AG10803 (cell line): ENCODE results near the gene SFTPA1.
"Not testable (repeated sequence)": the region's sequence is repeated elsewhere in the genome, so short reads cannot be mapped to it uniquely, and the experiment has no call there.

Experiments
- DNase-seq: peaks from one replicate; pipeline ENCODE4 v3.0.0; 2010; ENCODE audit warnings: low read depth
- H3K4me3 ChIP-seq: 2 replicates; pipeline ENCODE4 v1.5.1; 2011; ENCODE audit warnings: mild to moderate bottlenecking, low read length, control low read depth
- TF ChIP-seq, protein P1 (sequence below): conservative IDR thresholded peaks from 2 replicates; pipeline ENCODE4 v1.5.1; 2011; ENCODE audit warnings: mild to moderate bottlenecking, low read length, control low read depth, inconsistent platforms

SFTPA1 gene

GRCh38 chr10:79615577-79615976 is 4.8 kb downstream of the SFTPA1 start:
- no peak for DNase-seq
- no peak overlapping the region for H3K4me3 ChIP-seq
- TF ChIP-seq, protein P1, sequence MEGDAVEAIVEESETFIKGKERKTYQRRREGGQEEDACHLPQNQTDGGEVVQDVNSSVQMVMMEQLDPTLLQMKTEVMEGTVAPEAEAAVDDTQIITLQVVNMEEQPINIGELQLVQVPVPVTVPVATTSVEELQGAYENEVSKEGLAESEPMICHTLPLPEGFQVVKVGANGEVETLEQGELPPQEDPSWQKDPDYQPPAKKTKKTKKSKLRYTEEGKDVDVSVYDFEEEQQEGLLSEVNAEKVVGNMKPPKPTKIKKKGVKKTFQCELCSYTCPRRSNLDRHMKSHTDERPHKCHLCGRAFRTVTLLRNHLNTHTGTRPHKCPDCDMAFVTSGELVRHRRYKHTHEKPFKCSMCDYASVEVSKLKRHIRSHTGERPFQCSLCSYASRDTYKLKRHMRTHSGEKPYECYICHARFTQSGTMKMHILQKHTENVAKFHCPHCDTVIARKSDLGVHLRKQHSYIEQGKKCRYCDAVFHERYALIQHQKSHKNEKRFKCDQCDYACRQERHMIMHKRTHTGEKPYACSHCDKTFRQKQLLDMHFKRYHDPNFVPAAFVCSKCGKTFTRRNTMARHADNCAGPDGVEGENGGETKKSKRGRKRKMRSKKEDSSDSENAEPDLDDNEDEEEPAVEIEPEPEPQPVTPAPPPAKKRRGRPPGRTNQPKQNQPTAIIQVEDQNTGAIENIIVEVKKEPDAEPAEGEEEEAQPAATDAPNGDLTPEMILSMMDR: no peak

DNA sequence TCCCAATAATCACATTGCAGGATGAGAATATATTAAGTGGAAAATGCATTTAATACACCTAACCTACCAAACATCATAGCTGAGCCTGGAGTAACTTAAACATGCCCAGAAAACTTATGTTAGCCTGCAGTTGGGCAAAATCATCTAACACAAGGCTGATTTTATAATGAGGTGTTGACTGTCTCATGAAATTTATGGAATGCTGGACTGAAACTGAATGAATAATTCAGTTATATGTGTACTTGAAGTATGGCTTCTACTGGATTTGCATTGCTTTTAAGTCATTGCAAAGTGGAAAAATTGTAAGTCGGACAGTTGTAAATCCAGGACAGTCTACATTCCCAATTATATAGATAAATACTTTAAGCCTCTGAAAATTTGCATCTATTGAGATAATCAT is 5.4 kb downstream of the SFTPA1 start:
- no peak for DNase-seq
- no peak overlapping the region for H3K4me3 ChIP-seq
- TF ChIP-seq, protein P1: no peak

GRCh38 chr10:79623663-79624062 is 12.9 kb downstream of the SFTPA1 start:
- not testable (repeated sequence) for DNase-seq, H3K4me3 ChIP-seq

- TF ChIP-seq, protein P1: no peak
- no peak for DNase-seq
- H3K4me3 ChIP-seq: no peak overlapping the region
Measured at GRCh38 chr10:79627075-79627474, 16.3 kb downstream of the SFTPA1 start.

- DNase-seq: no peak
- H3K4me3 ChIP-seq: no peak overlapping the region
- TF ChIP-seq, protein P1: no peak
Measured at GRCh38 chr10:79628083-79628482, 17.3 kb downstream of the SFTPA1 start.

- no peak for DNase-seq
- TF ChIP-seq, protein P1: no peak
- H3K4me3 ChIP-seq: no peak overlapping the region
Measured at GRCh38 chr10:79628988-79629954, 18.5 kb downstream of the SFTPA1 start.

- no peak overlapping the region for H3K4me3 ChIP-seq
- TF ChIP-seq, protein P1: no peak
- DNase-seq: no peak
Measured at GRCh38 chr10:79629955-79630327, 19.2 kb downstream of the SFTPA1 start.

- not testable (repeated sequence) for DNase-seq, H3K4me3 ChIP-seq
Measured at GRCh38 chr10:79636654-79637199, 26.0 kb downstream of the SFTPA1 start.
